Measurements from ENCODE around the gene KLHL41.

DNA sequence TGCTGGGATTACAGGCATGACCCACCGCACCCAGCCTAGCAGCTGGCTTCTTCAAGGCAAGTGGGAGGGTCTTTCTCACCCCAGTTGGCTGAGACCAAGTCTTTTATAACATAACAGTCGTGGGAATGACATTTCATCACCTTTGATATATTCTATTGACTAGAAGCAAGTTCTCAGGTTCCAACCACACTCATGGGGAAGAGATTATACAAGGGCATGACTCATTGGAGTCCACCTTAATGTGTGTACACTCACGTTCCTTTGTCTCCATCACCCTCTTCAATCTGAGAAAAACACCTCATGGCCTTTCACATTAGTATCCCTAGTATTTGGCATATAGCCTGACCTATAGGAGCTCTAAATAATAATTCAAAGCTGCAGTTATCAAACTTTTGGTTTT is 33.0 kb upstream of the KLHL41 start:
- TF ChIP-seq MAX (IDR thresholded peaks at IDR 0.05) (no peak), YY1 (IDR thresholded peaks at IDR 0.05; ENCODE audit: low read depth) (no peak), CEBPB (IDR thresholded peaks at IDR 0.05) (no peak), EP300 (IDR thresholded peaks at IDR 0.05; ENCODE audit: borderline replicate concordance) (no peak), TAF1 (IDR thresholded peaks at IDR 0.05; ENCODE audit: low read depth) (no peak)
- TF ChIP-seq, protein P1, sequence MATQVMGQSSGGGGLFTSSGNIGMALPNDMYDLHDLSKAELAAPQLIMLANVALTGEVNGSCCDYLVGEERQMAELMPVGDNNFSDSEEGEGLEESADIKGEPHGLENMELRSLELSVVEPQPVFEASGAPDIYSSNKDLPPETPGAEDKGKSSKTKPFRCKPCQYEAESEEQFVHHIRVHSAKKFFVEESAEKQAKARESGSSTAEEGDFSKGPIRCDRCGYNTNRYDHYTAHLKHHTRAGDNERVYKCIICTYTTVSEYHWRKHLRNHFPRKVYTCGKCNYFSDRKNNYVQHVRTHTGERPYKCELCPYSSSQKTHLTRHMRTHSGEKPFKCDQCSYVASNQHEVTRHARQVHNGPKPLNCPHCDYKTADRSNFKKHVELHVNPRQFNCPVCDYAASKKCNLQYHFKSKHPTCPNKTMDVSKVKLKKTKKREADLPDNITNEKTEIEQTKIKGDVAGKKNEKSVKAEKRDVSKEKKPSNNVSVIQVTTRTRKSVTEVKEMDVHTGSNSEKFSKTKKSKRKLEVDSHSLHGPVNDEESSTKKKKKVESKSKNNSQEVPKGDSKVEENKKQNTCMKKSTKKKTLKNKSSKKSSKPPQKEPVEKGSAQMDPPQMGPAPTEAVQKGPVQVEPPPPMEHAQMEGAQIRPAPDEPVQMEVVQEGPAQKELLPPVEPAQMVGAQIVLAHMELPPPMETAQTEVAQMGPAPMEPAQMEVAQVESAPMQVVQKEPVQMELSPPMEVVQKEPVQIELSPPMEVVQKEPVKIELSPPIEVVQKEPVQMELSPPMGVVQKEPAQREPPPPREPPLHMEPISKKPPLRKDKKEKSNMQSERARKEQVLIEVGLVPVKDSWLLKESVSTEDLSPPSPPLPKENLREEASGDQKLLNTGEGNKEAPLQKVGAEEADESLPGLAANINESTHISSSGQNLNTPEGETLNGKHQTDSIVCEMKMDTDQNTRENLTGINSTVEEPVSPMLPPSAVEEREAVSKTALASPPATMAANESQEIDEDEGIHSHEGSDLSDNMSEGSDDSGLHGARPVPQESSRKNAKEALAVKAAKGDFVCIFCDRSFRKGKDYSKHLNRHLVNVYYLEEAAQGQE (IDR thresholded peaks at IDR 0.05; ENCODE audit: low read depth) = no peak
